SK-MEL-5 (cell line): ENCODE results near the gene HSDL1. TPM values are rescaled to one million over a fixed set of nuclear protein-coding genes. Genes with fewer than 3 reads are reported as not detected.

Experiments used
- DNase-seq: peaks from one replicate; pipeline ENCODE4 v3.0.0-alpha.2; 2016; ENCODE audit warnings: low read depth, low spot score
- in situ Hi-C: cut with HindIII; loops from 2 replicates; pipeline ENCODE4 v1.10.0; 2016; ENCODE audit warnings: low sequenced_read_pairs, high pct_unique_total_duplicates, low pct_unique_long_range_greater_than_20kb
- total RNA-seq: library from RNA; depleted of rRNA; stranded (reverse); fragments of >200 nt; shearing (Covaris generic); gene quantifications from 2 replicates; pipeline ENCODE4 v1.2.3, GENCODE V29; 2014; rRNA removed

HSDL1 gene
- total RNA-seq, 1 experiment from 2014 or later: 42.0 TPM

GRCh38 chr16:84079664-84080063, 65.3 kb downstream of the HSDL1 start:
- in situ Hi-C loops: no loop called here
- DNase-seq: no peak

DNA sequence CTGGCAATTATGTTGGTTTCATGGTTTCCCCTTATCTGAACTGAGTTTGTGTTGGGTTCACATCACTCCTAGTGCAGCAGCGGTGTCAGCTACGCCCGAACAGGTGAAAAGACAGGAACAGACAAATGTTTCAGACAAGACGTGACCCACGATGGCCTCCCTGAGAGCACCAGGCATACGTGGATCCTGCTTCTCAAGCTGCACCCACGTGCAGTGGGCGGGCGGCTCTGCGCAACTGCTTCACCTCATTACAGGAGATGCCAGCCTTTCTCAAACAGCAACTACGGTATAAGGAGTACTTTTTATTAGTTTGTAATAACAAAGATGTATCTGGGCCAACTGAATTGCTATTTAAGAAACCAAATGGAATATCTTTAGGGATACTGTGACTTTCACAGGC, 69.6 kb downstream of the HSDL1 start:
- in situ Hi-C loops: no loop called here
- DNase-seq: no peak

DNA sequence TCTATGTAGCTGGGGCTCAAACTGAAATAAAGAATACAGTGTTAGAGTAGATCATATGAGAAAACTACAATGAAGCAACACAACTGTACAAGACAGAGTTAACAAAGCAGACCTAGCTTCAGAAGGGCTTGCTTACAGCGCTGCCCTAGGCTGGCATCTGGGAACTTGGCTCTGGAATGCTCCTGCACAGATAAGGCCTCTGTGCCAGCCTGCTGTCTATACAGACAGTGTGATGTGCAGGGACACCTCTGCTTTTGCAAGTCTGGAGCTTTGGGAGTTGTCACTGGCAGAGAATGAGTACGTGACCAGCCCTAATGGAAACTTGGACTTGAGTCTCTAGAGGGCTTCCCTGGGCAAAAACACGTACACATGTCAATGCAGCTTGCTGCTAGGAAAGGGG, 70.3 kb downstream of the HSDL1 start:
- in situ Hi-C loops: no loop called here
- DNase-seq: no peak

Other genes with a start within 250 kb of the HSDL1 start
- gene MLYCD, start 246.1 kb downstream of the HSDL1 start, total RNA-seq: 3.4 and 3.9 TPM in 2 replicates
- 88.5 and 90.9 TPM in 2 replicates for gene OSGIN1, start 191.9 kb downstream of the HSDL1 start, total RNA-seq
- gene NECAB2, start 176.9 kb downstream of the HSDL1 start, total RNA-seq: 0.43 TPM in 1 of 2 replicates, not detected in the other
- 9.0 and 11.7 TPM in 2 replicates for gene SLC38A8, start 102.4 kb downstream of the HSDL1 start, total RNA-seq
- gene MBTPS1, start 28.2 kb downstream of the HSDL1 start, total RNA-seq: 48.7 and 52.3 TPM in 2 replicates
- 0.16 and 0.63 TPM in 2 replicates for gene DNAAF1, start 131 bp upstream of the HSDL1 start, total RNA-seq
- gene TAF1C, start 41.9 kb upstream of the HSDL1 start, total RNA-seq: 39.7 and 54.1 TPM in 2 replicates
- 0.11 and 0.21 TPM in 2 replicates for gene ADAD2, start 46.0 kb upstream of the HSDL1 start, total RNA-seq
- gene KCNG4, start 94.8 kb upstream of the HSDL1 start, total RNA-seq: 3.3 and 3.5 TPM in 2 replicates
- 714 and 808 TPM in 2 replicates for gene WFDC1, start 149.7 kb upstream of the HSDL1 start, total RNA-seq
- gene ATP2C2, start 223.4 kb upstream of the HSDL1 start, total RNA-seq: 0.29 TPM in 1 of 2 replicates, not detected in the other